GM21528 (cell line): ENCODE measurements around the gene DCLK1.

Experiments used
- ATAC-seq: cut with Tn5 transposase; IDR thresholded peaks from one replicate; pipeline ENCODE4 v1.9.1; 2021; ENCODE audit warnings: mild to moderate bottlenecking, moderate library complexity; ENCODE audit not compliant: unreplicated experiment, low FRiP score

DCLK1 gene

GRCh38 chr13:36131222-36131930 is at the start of gene DCLK1:
DCLK1 (minus strand) TSS chr13:36131382.
- ATAC-seq, result no peak

- no peak for ATAC-seq
Observed at GRCh38 chr13:36175621-36176020, 44.4 kb upstream of the DCLK1 start.

GRCh38 chr13:36174923-36175322 is 43.7 kb upstream of the DCLK1 start:
- ATAC-seq, result no peak

- no peak for ATAC-seq
Observed at GRCh38 chr13:36173571-36174322, 42.6 kb upstream of the DCLK1 start.

- ATAC-seq, result no peak
Observed at GRCh38 chr13:36166046-36166445, 34.9 kb upstream of the DCLK1 start.

- no peak for ATAC-seq
Observed at GRCh38 chr13:36163809-36164308, 32.7 kb upstream of the DCLK1 start.

- ATAC-seq, result no peak
Observed at GRCh38 chr13:36163286-36163685, 32.1 kb upstream of the DCLK1 start.

- no peak for ATAC-seq
Observed at GRCh38 chr13:36160297-36160696, 29.1 kb upstream of the DCLK1 start.

- no peak for ATAC-seq
Observed at GRCh38 chr13:36158611-36159010, 27.4 kb upstream of the DCLK1 start.

GRCh38 chr13:36157480-36157879 is 26.3 kb upstream of the DCLK1 start:
- no peak for ATAC-seq

GRCh38 chr13:36154567-36155291 is 23.5 kb upstream of the DCLK1 start:
- no peak for ATAC-seq

- ATAC-seq, result no peak
Observed at GRCh38 chr13:36151591-36151990, 20.4 kb upstream of the DCLK1 start.

GRCh38 chr13:36148446-36148845 is 17.3 kb upstream of the DCLK1 start:
- no peak for ATAC-seq

GRCh38 chr13:36147330-36147729 is 16.1 kb upstream of the DCLK1 start:
- ATAC-seq, result no peak

- ATAC-seq, result no peak
Observed at GRCh38 chr13:36146511-36147269, 15.5 kb upstream of the DCLK1 start.

GRCh38 chr13:36143738-36144137 is 12.6 kb upstream of the DCLK1 start:
- ATAC-seq, result no peak

GRCh38 chr13:36142735-36143134 is 11.6 kb upstream of the DCLK1 start:
- ATAC-seq, result no peak

GRCh38 chr13:36135876-36136275 is 4.7 kb upstream of the DCLK1 start:
- ATAC-seq, result no peak

GRCh38 chr13:36134632-36135031 is 3.5 kb upstream of the DCLK1 start:
- no peak for ATAC-seq

- no peak for ATAC-seq
Observed at GRCh38 chr13:36133950-36134626, 2.9 kb upstream of the DCLK1 start.
